ENCODE results near the gene RPA3.
A peak's percentile ranks its signal among the peaks of the same experiment; 100 is the strongest.

The RPA3 gene

DNA sequence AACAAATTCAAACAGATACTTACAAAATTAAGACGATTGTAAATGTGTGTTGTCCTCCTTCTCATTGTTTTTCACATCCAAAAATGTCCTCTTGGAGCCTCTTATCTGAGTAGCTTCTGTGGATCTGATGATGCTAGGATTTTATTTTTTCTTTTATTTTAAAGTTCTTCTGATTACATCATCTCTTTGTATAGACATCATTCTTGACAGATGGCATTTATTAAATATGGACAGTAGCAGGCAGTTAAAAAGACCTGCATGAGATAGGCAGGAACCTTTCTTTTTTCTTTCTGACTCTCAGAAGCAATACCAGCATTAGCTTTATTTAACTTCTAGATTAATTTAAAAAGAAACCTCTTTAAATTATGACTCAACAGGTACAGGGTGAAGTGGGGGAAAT is at the start of gene RPA3:
Gene RPA3, minus strand, starts transcription at position 116 of the 400 bp plus-strand sequence. CDS start 78,189 bp downstream, outside the sequence.
- FAIRE-seq: no peak

DNA sequence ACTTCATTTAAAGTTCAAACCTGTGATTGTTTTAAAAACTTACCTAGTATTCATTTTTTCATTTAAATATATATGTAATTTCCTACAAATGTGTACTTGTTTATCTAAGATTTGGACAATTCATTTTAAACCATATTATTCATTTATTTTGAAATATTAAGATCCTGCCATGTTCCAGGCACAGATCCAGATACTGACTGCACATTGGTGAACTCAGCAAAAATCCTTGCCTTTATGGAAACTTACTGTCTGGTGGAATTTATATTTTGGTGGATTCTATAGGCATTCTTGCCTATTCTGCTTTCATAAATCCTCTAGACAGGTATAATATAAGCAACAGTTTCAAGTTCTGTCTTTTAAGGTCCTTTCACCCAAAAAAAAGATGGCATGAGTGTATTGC is 48.3 kb upstream of the RPA3 start:
- peak; percentile 46 for FAIRE-seq

GRCh38 chr7:7765422-7765821 is 47.0 kb upstream of the RPA3 start:
- FAIRE-seq: no peak

GRCh38 chr7:7764520-7765396 is 46.4 kb upstream of the RPA3 start:
- no peak for FAIRE-seq

- peak; percentile 35 for FAIRE-seq
These were observed 43.8 kb upstream of the RPA3 start for GRCh38 chr7:7761974-7762779.

DNA sequence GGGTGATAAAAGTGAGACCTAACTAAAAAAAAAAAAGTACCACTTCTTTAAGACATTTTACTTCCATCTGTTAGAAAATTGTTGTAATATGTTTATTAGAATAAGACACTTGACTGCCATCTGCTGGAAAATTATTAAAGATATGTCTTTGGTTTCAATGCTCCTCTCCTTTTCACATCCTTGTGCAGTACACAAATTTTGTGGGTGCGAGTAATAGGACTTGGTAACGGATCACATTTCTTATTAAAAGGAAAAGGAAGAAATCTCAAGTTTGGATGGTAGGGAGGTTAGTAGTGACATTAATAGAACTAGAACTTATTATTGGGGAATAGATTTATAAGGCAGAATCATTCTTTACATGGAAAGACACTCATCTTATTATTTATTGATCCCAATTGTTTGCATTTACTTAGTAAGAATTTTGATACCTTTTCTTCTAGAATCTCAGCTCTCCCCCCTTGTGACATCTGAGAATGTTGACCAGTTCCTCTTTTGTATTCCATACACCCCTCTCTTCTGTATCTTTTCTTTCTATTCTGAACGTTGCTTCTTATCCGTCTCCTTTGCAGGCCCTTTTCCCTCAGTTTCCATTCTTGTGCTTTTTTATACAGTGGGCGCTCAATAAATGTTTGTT is 43.0 kb upstream of the RPA3 start:
- FAIRE-seq: peak; percentile 93

DNA sequence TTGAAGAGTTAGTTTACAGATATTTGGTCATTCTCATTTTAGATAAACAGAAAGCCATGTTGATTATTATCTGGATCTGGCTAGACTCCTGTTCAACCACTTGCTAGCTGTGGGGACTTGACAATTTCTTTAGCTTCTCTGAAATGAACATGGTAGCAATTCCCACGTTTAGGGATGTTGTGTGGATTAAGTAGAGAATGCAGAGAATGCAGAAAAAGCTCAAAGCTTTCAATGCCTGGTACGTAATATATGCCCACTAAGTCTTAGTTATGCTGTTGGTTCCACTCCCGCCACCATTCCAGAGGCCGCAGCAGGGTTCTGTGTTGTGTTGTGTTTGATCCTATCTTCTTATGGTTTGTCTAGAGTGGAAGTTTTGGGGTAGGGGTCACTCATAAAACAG is 39.2 kb upstream of the RPA3 start:
- no peak for FAIRE-seq

- FAIRE-seq: no peak
These were observed 38.2 kb upstream of the RPA3 start for GRCh38 chr7:7756577-7756976.

DNA sequence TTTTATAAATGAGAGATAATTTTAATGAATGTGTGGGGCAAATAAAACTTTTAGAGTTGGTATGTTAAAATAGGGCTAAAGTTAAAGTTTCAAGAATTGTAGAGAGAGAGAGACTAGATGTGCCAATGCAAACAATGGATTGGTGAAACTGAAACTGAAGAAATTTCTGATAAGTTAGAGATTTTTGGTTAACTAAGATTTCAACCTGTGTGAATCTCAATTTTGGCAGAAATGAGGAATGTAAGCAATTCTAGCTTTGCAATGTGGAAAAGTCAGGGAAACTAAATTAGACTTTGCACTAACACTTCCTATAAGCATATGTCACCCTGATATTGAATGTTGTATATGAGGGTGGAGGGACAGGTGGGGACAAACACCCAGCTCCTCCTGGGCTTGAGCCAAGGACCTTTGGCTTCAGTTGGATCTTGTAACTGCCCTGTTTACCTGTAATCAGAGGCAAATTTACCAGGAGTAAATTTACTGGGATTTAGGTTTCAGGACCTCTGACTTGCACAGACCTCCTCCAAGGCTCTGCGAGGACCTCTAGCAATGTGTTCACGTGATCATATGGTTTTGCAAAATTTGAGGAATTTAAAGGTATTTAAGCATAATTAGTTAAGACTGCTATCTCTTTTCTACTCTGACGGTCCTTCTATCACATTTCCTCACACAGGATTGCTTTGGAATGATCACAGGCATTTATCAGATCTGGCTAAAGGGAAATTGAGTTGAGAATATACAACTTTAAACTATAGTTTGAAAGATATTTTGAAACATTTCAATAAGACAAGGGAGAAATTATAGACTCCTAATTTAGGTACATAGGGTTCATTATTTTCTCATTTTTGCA is 33.1 kb upstream of the RPA3 start:
- FAIRE-seq: no peak

DNA sequence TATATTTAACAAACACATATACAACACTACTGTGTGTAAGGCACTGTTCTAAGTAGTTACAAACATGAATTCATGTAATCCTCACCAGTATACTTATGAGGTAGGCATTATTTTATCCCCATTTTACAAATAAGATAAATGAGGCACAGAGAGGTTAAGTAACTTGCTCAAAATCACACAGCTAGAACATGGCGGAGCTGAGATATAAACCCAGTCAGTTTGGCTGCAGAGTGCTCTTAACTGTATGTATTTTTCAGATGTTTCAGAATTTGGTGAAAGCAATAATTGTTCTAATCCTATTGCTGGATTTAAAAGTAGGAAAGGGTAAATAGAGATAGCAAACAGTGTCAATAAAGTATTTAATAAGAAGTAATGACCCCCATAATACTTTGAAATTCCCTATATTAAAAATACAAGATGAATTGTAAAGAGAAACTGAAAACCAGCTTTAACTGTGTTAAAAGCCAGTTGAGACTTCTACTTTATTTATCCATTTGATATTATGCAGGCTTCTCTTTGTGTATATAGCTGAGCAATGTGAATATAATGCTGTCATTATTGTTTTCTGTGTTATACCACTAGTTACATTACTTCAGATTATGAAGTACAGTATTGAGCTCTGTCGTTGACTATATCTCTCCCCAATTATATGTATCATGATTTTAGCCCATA is 32.3 kb upstream of the RPA3 start:
- no peak for FAIRE-seq

- no peak for FAIRE-seq
These were observed 28.1 kb upstream of the RPA3 start for GRCh38 chr7:7746458-7746857.

GRCh38 chr7:7745966-7746365 is 27.6 kb upstream of the RPA3 start:
- no peak for FAIRE-seq

- no peak for FAIRE-seq
These were observed 26.9 kb upstream of the RPA3 start for GRCh38 chr7:7745258-7745657.

DNA sequence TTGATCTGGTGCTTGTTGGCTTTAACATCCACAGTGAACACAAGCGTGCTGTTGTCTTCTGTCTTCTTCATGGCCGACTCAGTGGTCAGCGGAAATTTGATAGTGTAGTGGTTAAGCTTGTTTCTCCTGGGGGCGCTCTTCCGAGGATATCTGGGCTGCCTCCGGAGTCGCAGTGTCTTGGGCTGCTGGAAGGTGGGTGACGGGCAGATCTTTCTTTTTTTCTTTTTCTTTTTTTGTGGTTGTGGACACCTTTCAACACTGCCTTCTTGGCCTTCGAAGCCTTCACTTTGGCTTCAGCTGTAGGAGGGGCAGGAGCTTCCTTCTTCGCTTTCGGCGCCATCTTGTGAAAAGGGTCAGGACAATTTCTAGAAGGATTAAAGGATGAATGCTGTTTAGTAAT is 23.8 kb upstream of the RPA3 start:
- FAIRE-seq: no peak

DNA sequence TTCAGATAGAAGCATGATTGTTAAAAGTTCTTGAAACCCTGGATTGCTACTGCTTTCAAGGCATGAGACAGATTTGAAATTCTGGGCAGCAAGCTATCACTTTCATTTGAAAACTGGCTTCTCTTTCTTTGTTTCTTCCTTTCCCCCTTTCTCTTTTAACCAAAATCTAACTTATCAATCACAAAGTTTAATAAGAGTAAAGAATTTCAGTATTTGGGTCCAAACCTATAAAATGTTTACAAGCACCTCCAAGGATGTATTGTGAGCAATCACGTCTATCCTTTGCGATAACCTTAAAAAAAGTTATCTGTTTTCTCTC is 21.6 kb upstream of the RPA3 start:
- no peak for FAIRE-seq

DNA sequence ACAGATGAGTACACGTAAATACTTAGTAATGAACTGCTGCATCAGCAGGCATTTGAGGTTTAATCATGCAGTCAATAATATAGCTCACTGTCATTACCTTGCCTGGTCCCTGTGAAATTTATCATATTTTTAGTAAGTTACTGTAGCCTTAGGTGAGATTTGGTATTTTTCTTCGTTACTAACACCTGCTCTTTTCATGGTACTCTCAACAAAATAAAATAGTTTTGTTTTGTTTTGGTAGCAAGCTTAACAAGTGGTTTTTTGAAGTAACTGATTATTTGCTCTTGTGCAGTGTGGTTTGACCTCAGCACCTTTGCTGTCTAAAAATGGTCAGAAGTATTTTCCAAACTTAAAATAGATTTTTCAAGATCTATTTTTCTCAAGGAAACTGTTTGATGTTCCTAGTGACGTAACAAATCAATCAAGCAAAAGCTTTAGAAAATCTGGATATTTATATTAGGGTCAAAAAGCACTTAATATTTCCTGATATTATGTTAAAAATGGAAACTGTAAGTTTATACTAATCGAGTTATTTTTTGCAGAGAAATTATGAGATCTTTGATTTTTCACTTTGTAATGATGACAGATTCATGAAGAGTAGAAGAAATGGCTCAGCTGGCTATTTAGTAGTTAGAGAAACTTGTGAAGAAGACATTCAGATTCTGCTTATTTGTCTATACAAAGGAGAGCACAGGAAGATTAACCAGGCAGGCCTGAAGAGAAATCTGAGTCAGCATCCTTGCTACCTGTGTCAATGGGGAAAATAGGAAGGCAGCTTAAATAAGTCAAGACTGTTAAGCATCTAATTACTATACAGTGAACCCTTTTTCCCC is 21.0 kb upstream of the RPA3 start:
- no peak for FAIRE-seq

GRCh38 chr7:7738622-7739021 is 20.2 kb upstream of the RPA3 start:
- FAIRE-seq: no peak

DNA sequence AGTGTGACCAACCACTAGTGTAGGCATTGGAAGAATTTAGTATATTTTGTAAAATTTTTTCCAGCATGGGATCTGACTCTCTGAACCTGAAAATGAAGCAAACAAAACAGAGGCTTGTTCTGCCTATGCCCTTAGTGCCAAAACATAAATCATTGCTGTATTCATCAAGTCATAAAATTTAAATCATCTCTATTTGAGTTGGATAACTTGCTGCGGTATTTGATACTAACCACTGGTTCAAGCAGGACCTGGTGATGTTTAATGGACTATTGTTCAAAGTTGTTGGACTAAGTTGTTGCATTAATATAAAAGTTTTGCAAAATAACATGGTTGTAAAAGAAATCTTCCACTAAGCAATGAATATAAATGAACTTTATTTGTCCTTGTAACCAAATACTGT is 19.8 kb upstream of the RPA3 start:
- no peak for FAIRE-seq

GRCh38 chr7:7737674-7738073 is 19.3 kb upstream of the RPA3 start:
- no peak for FAIRE-seq

GRCh38 chr7:7736671-7737070 is 18.3 kb upstream of the RPA3 start:
- FAIRE-seq: no peak

- FAIRE-seq: no peak
These were observed 14.3 kb upstream of the RPA3 start for GRCh38 chr7:7732621-7733281.
